HG02840 (cell line): ENCODE results near the gene NNT.

Experiments
- ATAC-seq: cut with Tn5 transposase; IDR thresholded peaks from one replicate; pipeline ENCODE4 v1.9.1; 2021; ENCODE audit warnings: mild to moderate bottlenecking, moderate library complexity, moderate number of reproducible peaks; ENCODE audit not compliant: unreplicated experiment, low FRiP score

Gene NNT

GRCh38 chr5:43620944-43621505, 18.0 kb downstream of the NNT start:
- no peak for ATAC-seq

DNA sequence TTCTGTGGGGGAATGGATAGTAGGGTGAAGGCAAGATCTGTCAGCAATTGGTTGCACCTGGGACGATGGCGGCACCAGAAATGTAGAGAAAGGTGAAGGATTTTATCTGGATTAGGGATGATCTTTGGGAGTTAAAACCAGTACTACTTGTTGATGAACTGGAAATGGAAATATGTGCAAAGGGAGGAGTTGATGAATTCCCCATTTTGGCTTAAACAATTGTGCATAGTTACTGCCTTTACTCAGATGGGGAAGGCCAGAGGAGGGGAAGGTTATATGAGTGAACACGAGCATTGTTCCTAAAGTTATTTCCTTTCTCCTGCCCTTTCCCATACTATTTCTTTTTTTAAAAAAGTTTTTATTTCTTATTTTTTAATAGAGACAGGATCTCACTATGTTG, 19.1 kb downstream of the NNT start:
- ATAC-seq: no peak

- no peak for ATAC-seq
These were observed 20.2 kb downstream of the NNT start for GRCh38 chr5:43623048-43623680.

DNA sequence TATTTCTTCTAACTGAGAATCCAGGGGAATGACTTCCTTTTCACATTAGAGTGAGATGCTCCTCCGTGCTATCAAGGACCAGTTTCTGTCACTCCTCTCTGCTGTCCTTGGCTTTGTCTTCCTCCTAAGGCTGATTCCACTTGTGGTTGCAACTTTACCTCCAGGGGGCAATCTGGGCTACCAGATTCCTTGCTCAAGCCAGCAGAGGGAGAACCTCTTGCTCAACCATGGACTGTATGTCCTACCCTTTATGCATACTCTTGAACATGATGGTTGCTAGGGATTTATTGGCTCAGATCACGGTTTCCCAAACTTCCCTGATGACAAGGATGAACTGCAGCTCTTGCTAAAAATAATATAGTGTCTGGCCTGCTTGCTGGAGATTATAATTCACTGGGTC, 24.0 kb downstream of the NNT start:
- no peak for ATAC-seq

GRCh38 chr5:43631182-43631910, 28.4 kb downstream of the NNT start:
- ATAC-seq: peak; percentile 94

DNA sequence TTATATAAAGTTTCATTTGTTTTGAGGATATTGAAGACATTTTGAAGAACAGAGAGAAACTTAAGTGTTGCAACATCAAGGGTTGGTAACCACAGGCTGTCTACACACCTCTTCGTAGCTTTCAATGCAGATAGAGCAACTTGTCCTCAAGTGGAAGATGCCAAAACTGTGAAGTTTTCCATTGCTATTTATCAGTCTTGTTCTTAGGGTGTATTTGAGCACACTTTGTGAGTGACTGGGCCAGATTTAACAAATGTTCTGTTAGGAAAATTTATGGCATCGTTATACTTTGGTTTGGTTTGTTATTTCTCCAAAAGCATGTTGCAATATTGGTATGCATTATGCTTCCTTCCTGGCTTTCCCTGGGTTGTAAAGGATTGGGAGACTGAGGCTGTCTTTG, 31.6 kb downstream of the NNT start:
- ATAC-seq: no peak

DNA sequence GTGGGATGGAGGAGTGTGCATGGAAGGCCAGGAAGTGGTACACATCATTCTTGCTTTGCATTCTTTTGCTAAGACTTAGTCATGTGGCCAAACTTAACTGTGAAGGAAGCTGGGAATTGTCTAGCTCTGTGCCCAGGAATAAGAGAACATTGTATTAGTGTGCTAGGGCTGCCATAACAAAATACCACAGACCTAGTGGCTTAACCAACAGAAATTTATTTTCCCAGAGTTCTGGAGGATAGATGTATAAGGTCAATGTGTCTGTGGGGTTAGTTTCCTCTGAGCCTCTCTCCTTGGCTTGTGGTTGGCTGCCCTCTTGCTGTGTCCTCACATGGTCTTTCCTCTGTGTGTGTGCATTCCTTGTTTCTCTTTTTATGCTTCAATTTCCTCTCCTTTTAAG, 32.4 kb downstream of the NNT start:
- no peak for ATAC-seq

- no peak for ATAC-seq
These were observed 33.1 kb downstream of the NNT start for GRCh38 chr5:43636076-43636475.

DNA sequence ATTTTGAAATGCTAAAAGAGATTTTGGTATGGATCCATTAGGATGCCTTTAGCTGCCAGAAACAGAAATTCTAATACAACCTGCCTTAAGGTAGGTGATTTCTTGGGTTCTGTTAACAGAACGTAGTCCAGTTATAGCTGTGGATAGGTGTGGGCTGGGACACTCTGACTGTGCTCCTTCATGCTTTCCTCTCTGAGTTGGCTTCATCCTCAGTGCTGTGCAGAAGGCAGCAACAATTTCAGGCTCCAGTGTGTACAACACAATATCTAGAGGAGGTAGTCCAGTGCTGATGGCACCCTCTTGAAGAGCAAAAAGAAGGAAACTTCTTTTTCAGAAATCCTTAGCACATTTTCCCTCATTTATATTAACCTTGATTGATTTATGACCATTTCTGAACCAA, 34.4 kb downstream of the NNT start:
- no peak for ATAC-seq

GRCh38 chr5:43638107-43638506, 35.1 kb downstream of the NNT start:
- no peak for ATAC-seq

GRCh38 chr5:43638546-43638945, 35.6 kb downstream of the NNT start:
- no peak for ATAC-seq

- no peak for ATAC-seq
These were observed 36.6 kb downstream of the NNT start for GRCh38 chr5:43639566-43639965.

DNA sequence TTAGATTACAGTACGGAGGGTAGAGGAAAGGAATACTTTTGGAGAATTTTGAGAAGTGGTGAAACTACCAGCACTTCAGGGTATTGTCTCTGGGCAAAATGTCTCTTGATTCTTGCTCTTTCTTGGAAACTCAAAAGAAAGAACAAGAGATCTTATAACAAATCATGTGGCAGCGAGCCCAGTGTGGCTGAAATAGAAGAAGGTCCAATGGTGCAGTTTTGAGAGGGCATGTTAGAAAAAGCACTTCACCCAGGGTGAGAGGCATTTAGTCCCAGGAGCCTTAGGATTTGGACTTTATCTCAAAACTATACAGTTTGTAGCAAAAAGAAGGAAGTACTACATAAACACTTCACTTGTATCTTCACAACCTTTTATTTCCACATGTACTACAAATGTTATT, 39.4 kb downstream of the NNT start:
- ATAC-seq: no peak

- no peak for ATAC-seq
These were observed 40.3 kb downstream of the NNT start for GRCh38 chr5:43643327-43643726.

DNA sequence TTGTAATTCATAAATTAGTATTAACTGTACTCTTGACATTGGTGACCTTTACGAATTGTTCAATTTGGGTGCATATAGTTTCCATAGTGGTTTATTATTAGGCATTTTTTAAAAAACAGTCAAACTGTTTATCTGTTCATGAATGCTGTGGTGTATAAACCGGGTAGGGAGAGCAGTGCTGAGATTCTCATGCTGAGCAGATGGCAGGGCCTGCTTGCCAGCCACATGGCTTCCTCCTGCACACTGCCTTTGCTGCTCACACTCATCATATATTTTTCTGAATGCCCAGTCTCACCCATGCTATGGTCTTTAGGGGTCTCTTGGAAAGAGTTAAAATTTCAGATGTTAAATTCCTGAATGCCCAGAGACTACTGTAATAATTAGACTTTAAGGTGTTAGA, 40.8 kb downstream of the NNT start:
- ATAC-seq: no peak

- ATAC-seq: no peak
These were observed 44.0 kb downstream of the NNT start for GRCh38 chr5:43646992-43647391.

GRCh38 chr5:43647789-43648188, 44.8 kb downstream of the NNT start:
- ATAC-seq: no peak

- no peak for ATAC-seq
These were observed 45.6 kb downstream of the NNT start for GRCh38 chr5:43648499-43649124.

DNA sequence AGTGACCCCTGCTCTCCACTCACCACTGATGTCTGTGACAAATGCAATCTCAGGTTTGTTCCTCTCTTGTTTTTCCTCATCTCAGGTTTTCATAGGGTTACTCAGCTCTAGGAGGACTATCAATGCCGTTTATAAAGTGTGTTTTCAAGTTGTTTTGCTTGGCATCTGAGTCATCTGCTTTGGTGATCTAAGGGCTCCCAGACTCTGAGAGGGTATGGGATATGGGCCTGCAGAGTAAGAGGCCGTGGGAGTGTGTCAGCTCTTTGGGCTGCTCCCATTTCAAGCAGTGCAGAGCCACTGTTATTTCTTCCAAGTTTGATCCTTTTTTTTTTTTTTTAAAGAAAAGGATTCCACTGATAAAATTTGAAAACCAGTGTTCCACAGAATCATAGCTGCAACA, 46.3 kb downstream of the NNT start:
- no peak for ATAC-seq

- no peak for ATAC-seq
These were observed 49.7 kb downstream of the NNT start for GRCh38 chr5:43652537-43653302.

DNA sequence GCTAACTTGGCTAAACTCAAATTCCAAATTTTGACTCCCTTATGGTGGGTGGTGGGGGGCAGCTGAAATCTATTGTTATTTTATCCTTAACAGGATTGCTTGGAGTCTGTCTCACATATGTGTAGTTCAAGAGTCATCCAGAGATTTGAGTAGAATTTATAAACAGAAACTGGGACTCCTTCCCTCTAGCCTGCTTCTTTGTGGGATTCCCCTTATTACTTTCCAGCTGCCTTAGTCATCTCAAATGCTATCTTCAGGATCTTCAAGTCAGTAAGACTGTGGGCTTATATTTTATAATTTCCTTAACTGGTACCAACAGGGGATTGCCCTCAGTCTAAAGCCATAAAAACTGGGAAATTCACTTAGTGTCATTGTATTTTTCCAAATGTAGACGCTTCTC, 55.5 kb downstream of the NNT start:
- no peak for ATAC-seq
